Vagina (tissue), 2 donors: ENCODE results near the gene TLR5.

ENCODE experiments used
- CTCF ChIP-seq, 3 experiments: fragments of 450-650 bp in 2 of 3; fragments of 200-600 bp in 1 of 3; sonication (generic) in 1 of 3; IDR thresholded peaks; one replicate each; pipeline ENCODE4 v1.5.1; 2017 to 2019; ENCODE audit warnings: antibody characterized with exemption in 3 of 3, mild to moderate bottlenecking in 2 of 3, moderate library complexity in 2 of 3
- POLR2A ChIP-seq, 2 donors: fragments of 450-650 bp; IDR thresholded peaks; one replicate each; pipeline ENCODE4 v1.6.1; 2017; ENCODE audit warnings: antibody characterized with exemption in 2 of 2, mild to moderate bottlenecking in 2 of 2, moderate library complexity in 2 of 2

- no peak for TF ChIP-seq POLR2A (IDR thresholded peaks at IDR 0.05)
- TF ChIP-seq CTCF (IDR thresholded peaks at IDR 0.05) = no peak
Observed at GRCh38 chr1:223153177-223154119, 10.4 kb upstream of the TLR5 start.
